ENCODE results near the gene STRBP. TPM values are rescaled to one million over a fixed set of nuclear protein-coding genes. Genes with fewer than 3 reads are reported as not detected.
"Not testable (repeated sequence)": the region's sequence is repeated elsewhere in the genome, so short reads cannot be mapped to it uniquely, and the experiment has no call there.

The STRBP gene
- total RNA-seq, 2 donors from 2014 or later: 11.1 to 15.4 TPM

GRCh38 chr9:123255718-123256117 is 12.7 kb downstream of the STRBP start:
- Mint-ChIP-seq H3K27ac (no peak overlapping the region), H3K4me1 (peaks cover 34% of the 10 kb centered on the region)

GRCh38 chr9:123253204-123253603 is 15.2 kb downstream of the STRBP start:
- no peaks in the 10 kb centered on the region for H3K27me3 Mint-ChIP-seq
- peaks cover 18% of the 10 kb centered on the region for H3K4me1 Mint-ChIP-seq
- H3K36me3 Mint-ChIP-seq (ENCODE audit: low read depth): no peaks in the 10 kb centered on the region
- DNase-seq (no peak), ATAC-seq (no peak)
- H3K27ac Mint-ChIP-seq: no peak overlapping the region
- no peaks in the 10 kb centered on the region for H3K9me3 ChIP-seq (ENCODE audit: control insufficient read depth, low read length, poor library complexity, severe bottlenecking)
- no peak overlapping the region for H3K4me3 Mint-ChIP-seq

More at GRCh38 chr9:123255718-123256117, 12.7 kb downstream of the STRBP start:
- Mint-ChIP-seq H3K36me3 (ENCODE audit: low read depth) (peaks cover 2% of the 10 kb centered on the region), H3K27me3 (no peaks in the 10 kb centered on the region), H3K4me3 (no peak overlapping the region)
- DNase-seq: no peak
- no peak for ATAC-seq
- no peaks in the 10 kb centered on the region for H3K9me3 ChIP-seq (ENCODE audit: control insufficient read depth, low read length, poor library complexity, severe bottlenecking)

GRCh38 chr9:123251741-123252140 is 16.6 kb downstream of the STRBP start:
- Mint-ChIP-seq H3K36me3 (ENCODE audit: low read depth) (no peaks in the 10 kb centered on the region), H3K27me3 (no peaks in the 10 kb centered on the region)

GRCh38 chr9:123251324-123251723 is 17.1 kb downstream of the STRBP start:
- ATAC-seq (no peak), DNase-seq (no peak)
- Mint-ChIP-seq H3K27ac (no peak overlapping the region), H3K27me3 (no peaks in the 10 kb centered on the region), H3K4me3 (no peak overlapping the region), H3K36me3 (ENCODE audit: low read depth) (no peaks in the 10 kb centered on the region), H3K4me1 (peaks cover 16% of the 10 kb centered on the region)
- no peaks in the 10 kb centered on the region for H3K9me3 ChIP-seq (ENCODE audit: control insufficient read depth, low read length, poor library complexity, severe bottlenecking)

More at GRCh38 chr9:123251741-123252140, 16.6 kb downstream of the STRBP start:
- ATAC-seq: no peak
- DNase-seq: no peak
- no peaks in the 10 kb centered on the region for H3K9me3 ChIP-seq (ENCODE audit: control insufficient read depth, low read length, poor library complexity, severe bottlenecking)
- no peak overlapping the region for H3K27ac Mint-ChIP-seq
- H3K4me3 Mint-ChIP-seq: no peak overlapping the region
- peaks cover 15% of the 10 kb centered on the region for H3K4me1 Mint-ChIP-seq

GRCh38 chr9:123250504-123250903 is 17.9 kb downstream of the STRBP start:
- H3K36me3 Mint-ChIP-seq (ENCODE audit: low read depth): no peaks in the 10 kb centered on the region
- no peaks in the 10 kb centered on the region for H3K27me3 Mint-ChIP-seq
- DNase-seq: no peak
- peaks cover 19% of the 10 kb centered on the region for H3K4me1 Mint-ChIP-seq
- ATAC-seq: no peak
- no peak overlapping the region for H3K4me3 Mint-ChIP-seq
- H3K27ac Mint-ChIP-seq: no peak overlapping the region
- no peaks in the 10 kb centered on the region for H3K9me3 ChIP-seq (ENCODE audit: control insufficient read depth, low read length, poor library complexity, severe bottlenecking)

GRCh38 chr9:123249162-123249561 is 19.2 kb downstream of the STRBP start:
- H3K4me1 Mint-ChIP-seq: peaks cover 15% of the 10 kb centered on the region
- H3K4me3 Mint-ChIP-seq; H3K36me3 Mint-ChIP-seq (ENCODE audit: low read depth); H3K27me3 Mint-ChIP-seq; H3K27ac Mint-ChIP-seq; DNase-seq; ATAC-seq; H3K9me3 ChIP-seq (ENCODE audit: control insufficient read depth, low read length, poor library complexity, severe bottlenecking): not testable (repeated sequence)

GRCh38 chr9:123248630-123249029 is 19.8 kb downstream of the STRBP start:
- ATAC-seq: no peak
- Mint-ChIP-seq H3K27ac (no peak overlapping the region), H3K4me1 (peaks cover 19% of the 10 kb centered on the region), H3K27me3 (no peaks in the 10 kb centered on the region), H3K4me3 (no peak overlapping the region), H3K36me3 (ENCODE audit: low read depth) (no peaks in the 10 kb centered on the region)
- DNase-seq: no peak
- no peaks in the 10 kb centered on the region for H3K9me3 ChIP-seq (ENCODE audit: control insufficient read depth, low read length, poor library complexity, severe bottlenecking)

- Mint-ChIP-seq H3K27me3 (no peaks in the 10 kb centered on the region), H3K4me3 (no peak overlapping the region), H3K36me3 (ENCODE audit: low read depth) (peaks cover 4% of the 10 kb centered on the region), H3K27ac (no peak overlapping the region), H3K4me1 (peaks cover 16% of the 10 kb centered on the region)
- DNase-seq (no peak), ATAC-seq (no peak)
- H3K9me3 ChIP-seq (ENCODE audit: control insufficient read depth, low read length, poor library complexity, severe bottlenecking): no peaks in the 10 kb centered on the region
These were observed 21.9 kb downstream of the STRBP start for GRCh38 chr9:123246534-123246933.

- Mint-ChIP-seq H3K4me1 (peaks cover 20% of the 10 kb centered on the region), H3K4me3 (no peak overlapping the region), H3K27ac (peak overlapping the region; percentile 45), H3K27me3 (no peaks in the 10 kb centered on the region), H3K36me3 (ENCODE audit: low read depth) (peaks cover 6% of the 10 kb centered on the region)
- ATAC-seq (no peak), DNase-seq (no peak)
- no peaks in the 10 kb centered on the region for H3K9me3 ChIP-seq (ENCODE audit: control insufficient read depth, low read length, poor library complexity, severe bottlenecking)
These were observed 28.7 kb downstream of the STRBP start for GRCh38 chr9:123239726-123240125.

GRCh38 chr9:123238365-123238764 is 30.0 kb downstream of the STRBP start:
- Mint-ChIP-seq H3K4me1 (peaks cover 16% of the 10 kb centered on the region), H3K36me3 (ENCODE audit: low read depth) (peaks cover 6% of the 10 kb centered on the region), H3K27ac (no peak overlapping the region), H3K4me3 (no peak overlapping the region), H3K27me3 (no peaks in the 10 kb centered on the region)
- no peaks in the 10 kb centered on the region for H3K9me3 ChIP-seq (ENCODE audit: control insufficient read depth, low read length, poor library complexity, severe bottlenecking)
- ATAC-seq (no peak), DNase-seq (no peak)

- DNase-seq: no peak
- H3K27ac Mint-ChIP-seq: no peak overlapping the region
- peaks cover 6% of the 10 kb centered on the region for H3K36me3 Mint-ChIP-seq (ENCODE audit: low read depth)
- peaks cover 19% of the 10 kb centered on the region for H3K4me1 Mint-ChIP-seq
- no peaks in the 10 kb centered on the region for H3K27me3 Mint-ChIP-seq
- no peak overlapping the region for H3K4me3 Mint-ChIP-seq
- H3K9me3 ChIP-seq (ENCODE audit: control insufficient read depth, low read length, poor library complexity, severe bottlenecking): no peaks in the 10 kb centered on the region
- no peak for ATAC-seq
These were observed 31.2 kb downstream of the STRBP start for GRCh38 chr9:123237220-123237619.

GRCh38 chr9:123235448-123235847 is 32.9 kb downstream of the STRBP start:
- no peak for DNase-seq
- no peaks in the 10 kb centered on the region for H3K9me3 ChIP-seq (ENCODE audit: control insufficient read depth, low read length, poor library complexity, severe bottlenecking)
- no peak for ATAC-seq
- Mint-ChIP-seq H3K4me1 (peaks cover 15% of the 10 kb centered on the region), H3K36me3 (ENCODE audit: low read depth) (peaks cover 2% of the 10 kb centered on the region), H3K27me3 (no peaks in the 10 kb centered on the region), H3K27ac (no peak overlapping the region), H3K4me3 (no peak overlapping the region)

- H3K27me3 Mint-ChIP-seq: no peaks in the 10 kb centered on the region
- H3K4me3 Mint-ChIP-seq: no peak overlapping the region
- DNase-seq (no peak), ATAC-seq (no peak)
- peaks cover under 1% of the 10 kb centered on the region for H3K36me3 Mint-ChIP-seq (ENCODE audit: low read depth)
- peaks cover 13% of the 10 kb centered on the region for H3K4me1 Mint-ChIP-seq
- H3K27ac Mint-ChIP-seq: no peak overlapping the region
- no peaks in the 10 kb centered on the region for H3K9me3 ChIP-seq (ENCODE audit: control insufficient read depth, low read length, poor library complexity, severe bottlenecking)
These were observed 33.5 kb downstream of the STRBP start for GRCh38 chr9:123234853-123235252.

- Mint-ChIP-seq H3K36me3 (ENCODE audit: low read depth) (no peaks in the 10 kb centered on the region), H3K4me3 (no peak overlapping the region), H3K4me1 (peaks cover 11% of the 10 kb centered on the region), H3K27me3 (no peaks in the 10 kb centered on the region), H3K27ac (peak overlapping the region; percentile 43)
- H3K9me3 ChIP-seq (ENCODE audit: control insufficient read depth, low read length, poor library complexity, severe bottlenecking): no peaks in the 10 kb centered on the region
- no peak for ATAC-seq
- no peak for DNase-seq
These were observed 36.1 kb downstream of the STRBP start for GRCh38 chr9:123232332-123232731.

Measured in T-helper 17 cell (primary cell).